SK-N-SH treated with all-trans-retinoic acid at 6 μM for 48 hours (cell line): ENCODE results near the gene MRPL3.

ENCODE experiments used
- ATAC-seq: fragments of 200-7000 bp; cut with Tn5 transposase; 3 replicates; pipeline ENCODE4 v1.9.1; 2020; ENCODE audit warnings: mild to moderate bottlenecking, moderate library complexity
- BACH2 ChIP-seq: fragments of 250-450 bp; sonication (Bioruptor Pico); IDR thresholded peaks from 2 replicates; pipeline ENCODE4 v1.9.0; 2021; ENCODE audit warnings: mild to moderate bottlenecking, borderline replicate concordance
- CREB5 ChIP-seq: fragments of 250-450 bp; sonication (Bioruptor Pico); IDR thresholded peaks from 2 replicates; pipeline ENCODE4 v1.5.1; 2020; ENCODE audit warnings: low read depth, mild to moderate bottlenecking, moderate library complexity
- CSDC2 ChIP-seq: fragments of 250-450 bp; sonication (Bioruptor Pico); IDR thresholded peaks from 2 replicates; pipeline ENCODE4 v1.5.0; 2020; ENCODE audit warnings: mild to moderate bottlenecking, moderate library complexity
- CSRNP3 ChIP-seq: fragments of 250-450 bp; sonication (Bioruptor Pico); IDR thresholded peaks from 2 replicates; pipeline ENCODE4 v1.5.1; 2021; ENCODE audit warnings: mild to moderate bottlenecking, moderate library complexity
- ESRRG ChIP-seq: fragments of 250-450 bp; sonication (Bioruptor Pico); IDR thresholded peaks from 2 replicates; pipeline ENCODE4 v1.6.1; 2021; ENCODE audit warnings: mild to moderate bottlenecking
- GLIS3 ChIP-seq: fragments of 250-450 bp; sonication (Bioruptor Pico); IDR thresholded peaks from 2 replicates; pipeline ENCODE4 v1.5.0; 2020; ENCODE audit warnings: mild to moderate bottlenecking, moderate library complexity
- ISL1 ChIP-seq: fragments of 250-450 bp; sonication (Bioruptor Pico); IDR thresholded peaks from 2 replicates; pipeline ENCODE4 v2.1.2; 2022; ENCODE audit warnings: mild to moderate bottlenecking, moderate library complexity
- OSR1 ChIP-seq: fragments of 250-450 bp; sonication (Bioruptor Pico); IDR thresholded peaks from 2 replicates; pipeline ENCODE4 v1.8.0; 2022; ENCODE audit warnings: moderate library complexity, mild to moderate bottlenecking, inconsistent platforms
- PATZ1 ChIP-seq: fragments of 250-450 bp; sonication (Bioruptor Pico); IDR thresholded peaks from 2 replicates; pipeline ENCODE4 v1.8.0; 2020; ENCODE audit warnings: mild to moderate bottlenecking, moderate library complexity, borderline replicate concordance
- POU6F1 ChIP-seq: fragments of 250-450 bp; sonication (Bioruptor Pico); IDR thresholded peaks from 2 replicates; pipeline ENCODE4 v1.8.0; 2021; ENCODE audit warnings: low read depth, mild to moderate bottlenecking, moderate library complexity, borderline replicate concordance
- PPARA ChIP-seq: fragments of 250-450 bp; sonication (Bioruptor Pico); IDR thresholded peaks from 2 replicates; pipeline ENCODE4 v1.5.0; 2020; ENCODE audit warnings: mild to moderate bottlenecking, borderline replicate concordance
- RARB ChIP-seq: fragments of 250-450 bp; sonication (Bioruptor Pico); IDR thresholded peaks from 2 replicates; pipeline ENCODE4 v1.8.0; 2021; ENCODE audit warnings: mild to moderate bottlenecking, moderate library complexity
- TCF4 ChIP-seq: fragments of 250-450 bp; sonication (Bioruptor Pico); IDR thresholded peaks from 2 replicates; pipeline ENCODE4 v1.8.0; 2021; ENCODE audit warnings: mild to moderate bottlenecking, moderate library complexity, borderline replicate concordance
- TOX ChIP-seq: fragments of 250-450 bp; sonication (Bioruptor Pico); IDR thresholded peaks from 2 replicates; pipeline ENCODE4 v1.8.0; 2021; ENCODE audit warnings: mild to moderate bottlenecking, moderate library complexity, borderline replicate concordance
- TSHZ2 ChIP-seq: fragments of 250-450 bp; sonication (Bioruptor Pico); IDR thresholded peaks from 2 replicates; pipeline ENCODE4 v1.5.0; 2020; ENCODE audit warnings: mild to moderate bottlenecking, moderate library complexity
- ZC3H10 ChIP-seq: fragments of 250-450 bp; sonication (Bioruptor Pico); IDR thresholded peaks from 2 replicates; pipeline ENCODE4 v1.5.1; 2021; ENCODE audit warnings: mild to moderate bottlenecking, moderate library complexity
- ZFP3 ChIP-seq: fragments of 250-450 bp; sonication (Bioruptor Pico); IDR thresholded peaks from 2 replicates; pipeline ENCODE4 v1.5.0; 2020; ENCODE audit warnings: mild to moderate bottlenecking, moderate library complexity
- ZFP30 ChIP-seq: fragments of 450-650 bp; formaldehyde crosslinking; IDR thresholded peaks from 2 replicates; pipeline ENCODE4 v1.5.0; 2022; ENCODE audit warnings: mild to moderate bottlenecking, moderate library complexity
- ZNF565 ChIP-seq: fragments of 450-650 bp; formaldehyde crosslinking; conservative IDR thresholded peaks from 2 replicates; pipeline ENCODE4 v1.5.0; 2020; ENCODE audit warnings: low read depth, mild to moderate bottlenecking, moderate library complexity
- ZNF70 ChIP-seq: fragments of 450-650 bp; formaldehyde crosslinking; IDR thresholded peaks from 2 replicates; pipeline ENCODE4 v1.5.0; 2020; ENCODE audit warnings: mild to moderate bottlenecking, moderate library complexity

Gene MRPL3

GRCh38 chr3:131505421-131505820 lies 2.6 kb upstream of the MRPL3 start:
- no peak for ATAC-seq
- TF ChIP-seq ZNF70 (CRISPR knock-in tag): no peak
- no peak for TF ChIP-seq TOX (CRISPR knock-in tag)
- no peak for TF ChIP-seq GLIS3 (CRISPR knock-in tag)
- no peak for TF ChIP-seq CREB5
- TF ChIP-seq ZFP3: no peak
- TF ChIP-seq PPARA (CRISPR knock-in tag): no peak
- no peak for TF ChIP-seq TSHZ2 (CRISPR knock-in tag)
- TF ChIP-seq ESRRG: no peak
- TF ChIP-seq ZNF565 (CRISPR knock-in tag): no peak
- no peak for TF ChIP-seq ZFP30
- no peak for TF ChIP-seq BACH2 (CRISPR knock-in tag)

- ATAC-seq: peak; percentile 10; the same call in 2 of the 3 replicates
Observed at GRCh38 chr3:131503320-131503635, 507 bp upstream of the MRPL3 start.

GRCh38 chr3:131501949-131502348 lies 822 bp downstream of the MRPL3 start:
- no peak for ATAC-seq
- TF ChIP-seq ZFP3 (no peak), ZNF70 (CRISPR knock-in tag) (no peak), POU6F1 (CRISPR knock-in tag) (no peak), GLIS3 (CRISPR knock-in tag) (no peak), RARB (no peak), ISL1 (CRISPR knock-in tag) (no peak), CSRNP3 (CRISPR knock-in tag) (no peak), ESRRG (no peak), CSDC2 (CRISPR knock-in tag) (no peak), PATZ1 (CRISPR knock-in tag) (no peak), TCF4 (no peak), OSR1 (CRISPR knock-in tag) (no peak), TOX (CRISPR knock-in tag) (no peak), BACH2 (CRISPR knock-in tag) (no peak), ZC3H10 (CRISPR knock-in tag) (no peak)

More at GRCh38 chr3:131503320-131503635, 507 bp upstream of the MRPL3 start:
- no peak for TF ChIP-seq RARB
- no peak for TF ChIP-seq ZC3H10 (CRISPR knock-in tag)
- no peak for TF ChIP-seq CSDC2 (CRISPR knock-in tag)
- TF ChIP-seq CSRNP3 (CRISPR knock-in tag): no peak
- TF ChIP-seq, all 23 proteins: peak for 0
